Endometrial microvascular endothelial cells (primary cell): Measurements from ENCODE around the gene NXF2. TPM values are rescaled to one million over a fixed set of nuclear protein-coding genes. Genes with fewer than 3 reads are reported as not detected.
"Not testable (repeated sequence)": the region's sequence is repeated elsewhere in the genome, so short reads cannot be mapped to it uniquely, and the experiment has no call there.

Experiments
- in situ Hi-C: cut with HindIII; loops from 2 replicates; pipeline ENCODE4 v1.10.0; 2017; ENCODE audit warnings: low sequenced_read_pairs, low pct_unique_long_range_greater_than_20kb; ENCODE audit errors: inconsistent ontology term
- total RNA-seq: library from RNA; depleted of rRNA; stranded (reverse); fragments of >200 nt; gene quantifications from one replicate; pipeline ENCODE4 v1.2.3, GENCODE V29; 2015; ENCODE audit errors: inconsistent ontology term

The NXF2 gene, protein sequence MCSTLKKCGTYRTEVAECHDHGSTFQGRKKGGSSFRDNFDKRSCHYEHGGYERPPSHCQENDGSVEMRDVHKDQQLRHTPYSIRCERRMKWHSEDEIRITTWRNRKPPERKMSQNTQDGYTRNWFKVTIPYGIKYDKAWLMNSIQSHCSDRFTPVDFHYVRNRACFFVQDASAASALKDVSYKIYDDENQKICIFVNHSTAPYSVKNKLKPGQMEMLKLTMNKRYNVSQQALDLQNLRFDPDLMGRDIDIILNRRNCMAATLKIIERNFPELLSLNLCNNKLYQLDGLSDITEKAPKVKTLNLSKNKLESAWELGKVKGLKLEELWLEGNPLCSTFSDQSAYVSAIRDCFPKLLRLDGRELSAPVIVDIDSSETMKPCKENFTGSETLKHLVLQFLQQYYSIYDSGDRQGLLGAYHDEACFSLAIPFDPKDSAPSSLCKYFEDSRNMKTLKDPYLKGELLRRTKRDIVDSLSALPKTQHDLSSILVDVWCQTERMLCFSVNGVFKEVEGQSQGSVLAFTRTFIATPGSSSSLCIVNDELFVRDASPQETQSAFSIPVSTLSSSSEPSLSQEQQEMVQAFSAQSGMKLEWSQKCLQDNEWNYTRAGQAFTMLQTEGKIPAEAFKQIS
- total RNA-seq: not detected

DNA sequence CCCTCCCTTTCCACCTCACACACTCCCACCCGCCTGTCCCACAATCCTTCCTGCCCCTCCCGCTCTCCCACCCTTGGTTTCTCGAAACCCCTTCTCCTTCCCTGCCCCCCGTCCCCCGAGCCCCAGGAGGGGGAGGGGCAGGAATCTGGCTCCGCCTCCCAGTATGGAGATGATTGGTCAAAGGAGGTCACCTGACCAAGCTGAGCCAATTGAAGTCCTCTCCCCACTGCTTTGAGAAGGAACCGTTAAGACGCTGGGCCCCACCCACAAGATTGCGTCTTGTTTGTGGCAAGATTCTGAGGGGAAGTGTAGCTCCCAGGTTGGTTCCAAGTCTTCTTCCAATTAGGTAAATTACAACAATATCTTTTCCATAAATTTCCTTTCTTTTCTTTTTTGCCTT, at the start of gene NXF2:
NXF2 (plus strand) TSS at position 275 of the 400 bp plus-strand sequence. CDS start 59,912 bp downstream, outside the sequence.
- in situ Hi-C loops: not testable (repeated sequence)

DNA sequence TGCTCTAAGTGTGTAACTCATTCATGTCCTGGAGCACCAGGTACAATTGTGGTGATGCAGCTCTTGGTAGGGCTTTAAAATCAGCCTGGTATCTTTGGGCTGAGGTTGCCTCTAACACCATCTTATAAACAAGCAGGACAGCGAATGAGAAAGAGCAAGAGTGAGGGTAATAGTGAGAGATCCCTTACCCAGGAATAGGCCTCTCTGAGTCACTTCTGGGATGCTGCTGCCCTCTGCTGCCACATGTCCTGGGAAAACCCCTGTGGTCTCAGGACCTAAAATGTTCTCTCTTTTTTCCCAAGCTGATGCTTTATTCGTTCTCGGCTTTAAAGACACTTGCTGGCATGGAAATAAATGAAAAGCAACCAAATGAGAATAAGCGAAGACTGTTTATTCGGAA, 39.0 kb upstream of the NXF2 start:
- in situ Hi-C loops: not testable (repeated sequence)

DNA sequence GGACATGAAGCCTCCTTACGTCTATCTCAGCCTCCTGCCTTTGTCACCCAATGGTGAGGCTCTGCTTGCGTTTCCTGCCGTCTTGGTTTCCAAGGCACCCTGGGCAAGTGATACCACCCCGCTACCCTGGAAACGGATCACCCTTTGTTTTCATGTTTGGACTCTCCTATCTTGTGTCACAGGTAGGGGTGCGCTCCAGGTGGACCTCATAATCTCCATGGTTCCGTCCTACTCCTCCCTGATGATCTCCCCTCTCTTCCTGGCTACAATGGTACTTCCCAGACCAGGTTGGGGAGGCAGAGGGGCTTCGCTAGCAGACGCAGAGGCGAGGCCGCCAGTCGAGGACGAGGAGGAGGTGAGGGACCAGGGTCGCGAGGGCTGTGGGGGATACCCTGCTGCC, 32.0 kb upstream of the NXF2 start, which contains the start of gene TCP11X1:
TCP11X1 (plus strand) TSS at position 316 of the 400 bp plus-strand sequence.
- in situ Hi-C loops: not testable (repeated sequence)

DNA sequence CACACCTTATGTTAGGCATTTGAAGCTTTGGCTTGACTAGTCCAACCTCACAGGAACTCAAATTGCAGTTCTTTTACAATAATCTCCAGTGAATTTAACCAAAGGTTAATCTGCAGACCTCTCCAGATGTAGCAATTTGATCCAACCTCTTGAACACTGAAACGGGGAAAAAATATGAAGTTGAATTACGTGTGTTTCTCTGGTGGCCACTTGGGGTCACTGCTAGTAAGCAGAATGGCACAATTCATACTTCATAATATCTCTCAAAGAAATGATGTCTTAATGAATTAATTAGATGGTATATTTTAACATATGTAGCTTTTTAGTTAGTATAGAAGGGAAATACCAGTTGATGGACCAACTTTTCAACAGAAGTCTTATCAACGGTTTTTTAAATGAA, 30.5 kb upstream of the NXF2 start:
- in situ Hi-C loops: not testable (repeated sequence)

DNA sequence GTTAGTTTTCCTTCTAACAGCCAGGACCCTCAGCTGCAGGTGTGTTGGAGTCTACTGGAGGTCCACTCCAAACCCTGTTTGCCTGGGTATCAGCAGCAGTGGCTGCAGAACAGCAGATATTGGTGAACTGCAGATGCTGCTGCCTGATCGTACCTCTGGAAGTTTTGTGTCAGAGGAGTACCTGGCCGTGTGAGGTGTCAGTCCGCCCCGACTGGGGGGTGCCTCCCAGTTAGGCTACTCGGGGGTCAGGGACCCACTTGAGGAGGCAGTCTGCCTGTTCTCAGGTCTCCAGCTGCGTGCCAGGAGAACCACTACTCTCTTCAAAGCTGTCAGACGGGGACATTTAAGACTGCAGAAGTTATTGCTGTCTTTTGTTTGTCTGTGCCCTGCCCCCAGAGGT, 11.3 kb upstream of the NXF2 start:
- in situ Hi-C loops: not testable (repeated sequence)

DNA sequence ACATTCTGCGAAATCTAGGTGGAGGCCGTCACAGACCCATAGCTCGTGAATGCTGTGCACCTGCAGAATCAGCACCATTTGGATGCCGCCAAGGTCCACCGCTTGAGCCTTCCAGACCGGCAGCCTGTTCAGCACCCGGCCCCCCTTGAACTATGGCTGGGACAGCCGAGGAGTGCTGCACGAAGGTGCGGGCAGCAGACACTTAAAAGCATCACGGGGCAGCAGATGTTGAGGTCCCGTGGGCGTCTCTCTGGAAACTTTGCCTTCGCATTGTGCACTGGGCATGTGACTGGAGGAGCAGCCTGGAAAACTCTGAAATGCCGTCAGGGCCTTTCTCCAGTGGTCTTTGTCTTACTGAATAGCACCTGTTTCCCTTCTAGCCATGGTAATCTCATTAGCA, 6.7 kb upstream of the NXF2 start:
- in situ Hi-C loops: not testable (repeated sequence)

DNA sequence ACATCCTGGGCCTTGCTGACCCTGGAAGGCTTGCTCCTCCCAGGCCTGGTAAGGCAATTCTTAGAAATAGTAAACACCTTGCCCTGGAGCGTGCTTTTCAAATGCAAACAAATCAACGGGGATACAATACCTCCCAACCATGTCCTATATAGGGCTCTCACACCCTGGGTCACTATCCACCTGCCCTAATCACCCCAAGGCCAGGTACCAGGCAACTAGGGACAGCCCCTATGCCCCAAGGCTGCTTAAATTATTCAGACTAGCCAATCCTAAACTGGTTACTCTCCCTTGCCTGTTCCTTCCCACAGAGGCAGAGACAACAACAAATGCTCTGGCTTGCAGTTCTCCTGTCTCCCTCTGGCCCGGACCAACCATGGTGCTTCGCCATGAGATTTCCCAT, 25.3 kb downstream of the NXF2 start:
- in situ Hi-C loops: not testable (repeated sequence)

DNA sequence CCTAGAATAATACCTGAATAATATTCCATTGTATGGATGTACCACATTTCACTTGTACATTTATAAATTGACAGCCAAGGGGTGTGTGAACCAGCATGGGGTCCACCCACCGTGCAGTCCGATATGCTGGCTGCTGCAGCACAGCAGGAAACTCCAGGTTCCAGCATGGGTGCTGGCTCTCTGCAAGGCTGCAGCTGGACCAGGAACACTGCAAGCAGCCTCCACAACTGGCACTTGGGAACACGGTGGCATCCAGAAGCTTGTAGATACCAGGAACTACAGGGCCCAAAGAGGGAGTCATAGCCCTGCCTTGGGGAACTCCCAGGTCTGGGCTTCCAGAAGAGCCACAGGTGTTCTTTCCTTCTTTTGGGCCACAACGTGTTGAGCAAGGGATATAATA, 91.2 kb downstream of the NXF2 start:
- in situ Hi-C loops: no loop called here

DNA sequence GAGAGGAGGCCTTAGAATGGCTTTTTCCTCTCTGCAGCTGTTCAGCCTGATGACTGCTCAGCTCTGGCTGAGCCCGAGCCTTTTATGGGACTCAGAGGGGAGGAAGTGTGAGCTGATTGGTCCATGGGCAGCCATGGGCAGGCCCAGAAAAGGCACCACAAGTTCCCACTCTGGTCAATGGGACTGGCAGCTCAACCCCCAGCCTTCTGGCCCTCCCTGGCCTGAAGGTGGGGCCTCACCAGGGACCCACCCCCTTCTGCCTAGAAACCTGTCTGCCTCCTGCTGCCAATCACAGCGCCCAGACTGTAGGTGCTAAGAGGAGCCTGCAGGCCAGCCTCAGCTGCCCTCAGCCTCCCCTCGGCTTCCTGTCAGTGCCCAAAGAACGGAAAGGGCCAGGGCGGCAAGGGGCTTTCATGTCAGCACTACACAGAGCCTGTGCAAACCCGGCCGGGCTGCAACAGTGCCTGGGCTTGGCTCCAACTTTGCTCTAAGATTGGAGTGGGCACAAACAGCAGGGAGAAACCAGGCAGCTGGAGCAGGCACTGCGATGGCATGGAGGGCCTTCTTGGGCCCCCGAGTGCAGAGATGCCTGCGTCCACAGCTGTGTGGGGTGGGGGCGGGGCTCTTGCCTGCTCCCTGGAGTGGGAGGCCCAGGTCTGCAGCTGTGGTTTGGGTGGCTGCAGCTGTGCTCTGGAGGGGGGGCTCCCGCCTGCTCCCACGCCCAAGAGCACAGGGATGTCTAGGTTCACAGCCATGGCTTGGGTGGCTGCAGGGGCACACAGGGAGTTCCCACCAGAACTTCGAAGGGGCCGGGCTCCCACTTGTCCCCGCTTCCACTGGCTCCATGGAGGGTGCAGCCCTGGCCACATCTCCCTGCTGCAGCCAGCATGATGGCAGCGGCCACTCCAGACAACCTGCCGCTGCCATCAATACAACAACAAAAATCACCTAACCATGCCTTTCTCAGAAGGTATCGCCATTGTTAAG, 92.6 kb downstream of the NXF2 start:
- in situ Hi-C loops: no loop called here

DNA sequence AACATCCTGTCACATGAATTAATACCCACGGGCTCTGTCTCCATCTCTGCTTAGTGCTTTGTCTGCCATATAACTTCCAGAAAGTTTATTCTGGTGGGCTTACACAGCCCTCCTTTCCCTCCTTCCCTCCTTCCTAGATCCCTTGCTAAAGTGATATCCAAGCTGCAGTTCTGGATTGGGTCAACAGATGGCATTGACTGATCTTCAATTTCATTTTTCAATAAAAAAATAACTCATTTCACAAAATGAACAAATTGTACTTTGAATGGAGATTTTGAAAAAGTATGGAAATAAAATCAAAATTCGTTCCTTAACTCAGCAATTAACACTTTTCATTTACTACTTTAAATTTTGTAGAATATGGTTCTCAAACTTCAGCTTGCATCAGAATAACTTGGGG, 94.9 kb downstream of the NXF2 start:
- in situ Hi-C loops: no loop called here

DNA sequence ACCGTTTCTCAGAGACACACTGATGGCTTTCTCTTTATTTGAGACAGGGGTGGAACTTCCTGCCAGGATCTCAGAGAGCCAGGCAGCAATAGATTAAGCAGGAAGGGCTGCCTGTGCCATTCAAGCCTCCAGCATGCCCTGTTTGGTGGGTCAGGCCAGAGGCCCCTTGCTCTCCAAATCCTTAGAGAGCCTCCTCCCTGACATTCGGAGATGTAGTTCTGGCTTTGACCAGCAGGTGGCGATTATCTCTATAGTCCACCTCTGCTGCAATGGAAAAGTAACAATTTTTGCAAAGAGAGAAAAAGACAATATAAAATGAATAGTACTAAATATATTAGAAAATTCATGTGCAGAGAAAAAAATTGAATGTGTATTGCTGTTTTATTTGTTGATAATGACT, 98.9 kb downstream of the NXF2 start:
- in situ Hi-C loops: no loop called here

Other genes with a start within 250 kb of the NXF2 start
- gene TCEAL2, start 121.5 kb upstream of the NXF2 start, total RNA-seq: not detected
- gene TCEAL6, start 104.7 kb upstream of the NXF2 start, total RNA-seq: not detected
- gene BEX5, start 91.2 kb upstream of the NXF2 start, total RNA-seq: 0.74 TPM
- gene TCP11X1, start 31.9 kb upstream of the NXF2 start, total RNA-seq: not detected
- gene NXF2B, start 192.8 kb downstream of the NXF2 start, total RNA-seq: not detected
- gene TCP11X2, start 224.6 kb downstream of the NXF2 start, total RNA-seq: not detected